ENCODE data around the gene TMEM184A.

TMEM184A gene

GRCh38 chr7:1567896-1568510 lies 12.0 kb upstream of the TMEM184A start:
- peak; percentile 94 for DNase-seq (ENCODE audit: low read depth, low spot score)

DNA sequence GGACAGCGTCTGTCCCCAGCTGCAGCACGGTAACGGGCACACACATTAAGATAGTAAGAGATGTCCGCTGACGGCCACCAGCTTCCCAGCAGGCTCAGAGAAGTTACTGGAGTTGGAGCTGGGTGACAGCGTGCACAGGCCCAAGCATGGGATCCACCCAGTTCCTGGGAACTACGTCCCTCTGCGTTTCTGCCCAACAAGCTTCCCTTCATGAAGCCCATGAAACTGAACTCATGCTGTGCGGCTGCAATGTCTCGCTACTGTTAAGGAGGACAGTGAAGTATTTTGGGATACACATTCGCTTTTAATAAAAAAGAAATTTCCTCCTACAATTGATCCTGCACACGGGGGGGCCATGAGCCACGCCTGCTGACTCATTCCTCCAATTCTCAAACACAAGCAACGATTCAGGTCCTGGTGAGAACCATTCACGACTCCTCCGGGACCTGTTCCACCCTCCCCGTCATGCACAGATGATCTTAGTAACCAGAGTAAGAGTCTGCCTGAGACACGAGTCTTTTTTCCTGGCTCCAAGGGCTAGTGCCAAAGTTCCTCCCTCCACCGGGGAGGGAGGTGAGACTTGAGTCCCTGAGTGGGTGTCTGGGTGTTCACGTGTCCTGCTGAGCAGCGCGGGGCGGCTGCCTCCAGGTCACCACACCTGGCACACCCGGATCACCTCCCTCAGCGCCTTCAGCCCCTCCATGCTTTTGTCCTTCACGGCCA lies 11.2 kb upstream of the TMEM184A start:
- peak; percentile 72 for DNase-seq (ENCODE audit: low read depth, low spot score)

DNA sequence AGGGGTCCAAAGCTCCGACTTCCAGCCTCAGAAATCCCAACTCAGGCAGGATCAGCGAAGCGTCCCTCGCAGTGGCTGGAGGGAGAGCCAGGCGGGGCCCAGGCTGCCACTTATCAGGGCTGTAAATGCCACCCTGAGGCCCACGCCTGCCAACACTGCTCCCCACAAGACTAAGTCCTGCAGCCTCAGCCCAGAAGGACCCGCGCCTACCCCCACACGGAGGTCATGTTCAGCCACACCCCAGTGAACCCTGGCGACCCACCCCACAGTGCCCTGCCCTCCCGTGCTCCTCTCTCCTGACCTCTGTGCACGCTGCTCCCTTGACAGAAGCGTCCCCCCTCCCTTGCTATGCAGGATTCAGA lies 10.7 kb upstream of the TMEM184A start:
- DNase-seq (ENCODE audit: low read depth, low spot score) = no peak

GRCh38 chr7:1564603-1565022 lies 8.6 kb upstream of the TMEM184A start:
- no peak for DNase-seq (ENCODE audit: low read depth, low spot score)

DNA sequence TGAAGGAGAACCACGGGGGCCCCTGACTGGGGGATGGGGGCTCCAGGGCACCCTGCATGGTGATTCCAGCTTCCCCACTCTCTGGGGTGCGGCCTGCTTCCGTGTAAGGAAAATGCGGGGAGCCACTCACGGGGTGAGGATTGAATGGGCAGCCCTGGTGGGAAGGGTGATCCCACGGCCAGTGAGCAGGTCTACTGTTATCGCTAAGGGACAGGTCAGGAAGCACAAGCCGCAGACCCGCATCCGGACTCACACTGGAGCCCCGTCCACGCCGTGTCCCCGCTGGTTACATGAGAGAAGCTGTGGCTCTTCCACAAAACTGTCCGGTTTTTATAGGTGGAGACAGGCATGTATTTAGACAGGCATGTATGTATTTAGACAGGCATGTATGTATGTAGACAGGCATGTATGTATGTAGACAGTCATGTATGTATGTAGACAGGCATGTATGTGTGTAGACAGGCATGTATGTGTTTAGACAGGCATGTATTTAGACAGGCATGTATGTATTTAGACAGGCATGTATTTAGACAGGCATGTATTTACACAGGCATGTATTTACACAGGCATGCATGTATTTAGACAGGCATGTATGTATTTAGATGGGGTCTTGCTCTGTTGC lies 8.1 kb upstream of the TMEM184A start:
- no peak for DNase-seq (ENCODE audit: low read depth, low spot score)

GRCh38 chr7:1562597-1563051 lies 6.6 kb upstream of the TMEM184A start:
- no peak for DNase-seq (ENCODE audit: low read depth, low spot score)

DNA sequence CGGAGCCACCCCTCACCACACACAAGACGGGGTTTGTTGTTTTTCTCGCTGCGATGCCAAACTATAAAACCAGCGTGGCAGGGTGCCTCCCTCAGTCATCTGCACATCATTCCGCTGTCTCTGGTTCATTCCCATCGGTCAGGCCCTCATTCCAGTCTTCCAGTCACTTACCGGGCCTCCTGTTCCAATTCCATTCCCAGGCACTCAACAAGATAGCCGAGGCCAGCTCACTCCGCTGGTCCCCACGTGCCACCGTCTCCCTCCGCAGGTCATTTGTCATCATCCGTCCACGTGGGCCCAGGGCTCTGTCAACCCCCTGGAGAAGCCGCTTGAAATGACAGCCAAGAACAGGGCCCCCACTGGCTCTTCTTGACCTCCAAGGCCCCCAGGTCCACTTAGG lies 6.1 kb upstream of the TMEM184A start:
- no peak for DNase-seq (ENCODE audit: low read depth, low spot score)

GRCh38 chr7:1561036-1561940 lies 5.3 kb upstream of the TMEM184A start:
- DNase-seq (ENCODE audit: low read depth, low spot score) = no peak

GRCh38 chr7:1560620-1561031 lies 4.6 kb upstream of the TMEM184A start:
- no peak for DNase-seq (ENCODE audit: low read depth, low spot score)

DNA sequence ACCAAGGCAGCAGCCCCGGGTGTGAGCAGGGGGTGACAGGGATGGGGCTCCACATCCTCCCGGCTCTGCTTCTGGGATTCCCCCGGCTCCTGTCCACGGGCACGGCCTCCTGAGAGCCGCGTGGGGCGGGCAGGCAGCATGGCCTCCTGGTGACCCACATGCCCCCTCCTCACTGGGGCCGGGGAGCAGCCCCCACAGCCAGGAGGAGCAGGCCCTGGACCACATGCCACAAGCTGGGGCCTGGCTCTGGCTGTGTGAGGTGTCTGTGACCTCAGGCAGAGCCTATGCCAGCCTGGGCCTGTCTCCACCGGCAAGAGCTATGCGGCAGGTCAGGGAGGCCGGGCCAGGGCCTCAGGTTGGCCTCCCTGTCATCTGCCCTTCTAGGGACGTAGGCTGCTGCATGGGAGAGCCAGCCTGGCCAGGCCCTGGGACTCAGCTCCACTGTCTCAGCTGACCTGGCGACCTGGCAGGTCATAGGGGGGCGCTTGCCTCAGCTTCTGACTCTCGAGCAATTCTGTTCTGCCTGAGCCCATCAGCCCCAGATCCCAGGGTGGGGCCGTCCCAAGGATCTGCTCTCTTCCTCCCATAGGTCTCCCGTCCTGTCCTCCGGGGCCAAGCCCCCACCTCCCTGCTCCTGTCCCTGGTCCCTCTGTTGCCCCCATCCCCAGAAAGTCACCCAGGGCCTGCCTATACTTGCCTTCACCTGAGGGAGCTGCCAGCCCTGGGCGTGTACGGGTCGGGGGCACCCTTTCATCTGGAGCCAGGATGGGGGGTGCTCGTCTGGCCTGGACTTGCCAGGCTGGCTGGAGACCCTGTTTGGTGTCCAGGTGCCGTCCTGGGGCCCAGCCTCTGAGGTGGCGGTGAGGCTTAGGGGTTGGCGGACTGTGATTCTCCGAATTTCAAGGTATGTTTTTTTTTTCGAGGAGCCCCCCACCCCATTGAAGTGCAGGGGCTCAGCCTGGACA lies 3.9 kb upstream of the TMEM184A start:
- no peak for DNase-seq (ENCODE audit: low read depth, low spot score)

DNA sequence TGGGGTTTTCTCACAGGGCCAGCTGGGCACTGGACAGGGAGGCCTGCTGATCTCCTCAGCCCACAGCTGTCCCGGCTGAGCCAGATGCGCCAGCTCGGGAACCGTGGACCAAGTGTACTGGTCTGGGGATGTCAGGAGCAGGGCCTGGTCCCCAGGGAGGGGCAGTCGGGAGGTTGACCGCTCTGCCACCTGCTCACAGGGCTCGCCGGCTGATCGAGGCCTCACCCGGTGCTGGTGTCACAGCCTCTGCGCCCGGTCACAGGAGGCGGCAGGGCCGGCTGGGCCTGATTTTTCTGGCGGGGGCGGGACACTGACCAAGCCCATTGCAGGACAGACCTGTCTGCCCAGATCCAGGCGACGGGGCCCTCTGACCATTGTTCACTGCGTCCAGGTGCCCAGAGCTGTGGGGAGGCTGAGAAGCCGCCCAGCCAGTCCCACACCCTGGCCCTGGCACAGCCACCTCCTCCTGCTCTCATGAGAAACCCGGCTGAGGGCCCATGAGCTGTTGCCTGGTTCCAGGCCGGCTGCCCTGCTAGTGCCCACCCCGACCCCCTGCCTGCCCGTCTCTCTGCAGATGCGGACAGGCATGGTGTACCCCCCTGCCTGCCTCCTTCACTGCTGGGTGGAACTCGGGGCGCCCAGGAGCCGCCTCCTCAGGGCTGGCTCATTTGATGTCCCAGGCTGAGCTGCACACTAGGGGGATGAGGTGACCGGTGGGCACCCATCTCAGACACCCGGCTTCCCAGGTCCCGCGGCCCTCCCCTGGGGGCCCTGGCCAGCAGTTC lies 3.0 kb upstream of the TMEM184A start:
- no peak for DNase-seq (ENCODE audit: low read depth, low spot score)

GRCh38 chr7:1558181-1558811 lies 2.3 kb upstream of the TMEM184A start:
- DNase-seq (ENCODE audit: low read depth, low spot score) = peak; percentile 44

- no peak for DNase-seq (ENCODE audit: low read depth, low spot score)
These were observed 1.8 kb upstream of the TMEM184A start for GRCh38 chr7:1557771-1558170.

DNA sequence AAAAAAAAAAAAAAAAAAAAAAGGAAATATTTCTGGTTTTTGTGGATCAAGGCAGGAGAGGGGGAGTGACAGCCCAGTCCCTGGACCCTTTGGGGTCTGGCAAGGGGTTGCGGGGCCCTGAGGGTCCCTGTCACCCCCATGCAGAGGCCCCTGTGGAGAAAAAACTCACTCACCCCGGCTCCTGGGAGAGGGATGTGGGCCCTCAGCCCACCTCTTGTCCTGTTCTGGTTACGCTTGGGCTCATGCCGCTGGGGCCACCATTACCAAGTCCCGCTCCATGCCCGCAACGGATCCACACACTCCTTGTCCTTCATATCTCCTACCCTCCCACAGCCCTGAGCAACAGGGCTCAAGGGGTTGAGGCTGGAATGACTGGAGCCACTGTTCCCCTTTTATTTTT lies 1.0 kb upstream of the TMEM184A start:
- DNase-seq (ENCODE audit: low read depth, low spot score) = no peak

DNA sequence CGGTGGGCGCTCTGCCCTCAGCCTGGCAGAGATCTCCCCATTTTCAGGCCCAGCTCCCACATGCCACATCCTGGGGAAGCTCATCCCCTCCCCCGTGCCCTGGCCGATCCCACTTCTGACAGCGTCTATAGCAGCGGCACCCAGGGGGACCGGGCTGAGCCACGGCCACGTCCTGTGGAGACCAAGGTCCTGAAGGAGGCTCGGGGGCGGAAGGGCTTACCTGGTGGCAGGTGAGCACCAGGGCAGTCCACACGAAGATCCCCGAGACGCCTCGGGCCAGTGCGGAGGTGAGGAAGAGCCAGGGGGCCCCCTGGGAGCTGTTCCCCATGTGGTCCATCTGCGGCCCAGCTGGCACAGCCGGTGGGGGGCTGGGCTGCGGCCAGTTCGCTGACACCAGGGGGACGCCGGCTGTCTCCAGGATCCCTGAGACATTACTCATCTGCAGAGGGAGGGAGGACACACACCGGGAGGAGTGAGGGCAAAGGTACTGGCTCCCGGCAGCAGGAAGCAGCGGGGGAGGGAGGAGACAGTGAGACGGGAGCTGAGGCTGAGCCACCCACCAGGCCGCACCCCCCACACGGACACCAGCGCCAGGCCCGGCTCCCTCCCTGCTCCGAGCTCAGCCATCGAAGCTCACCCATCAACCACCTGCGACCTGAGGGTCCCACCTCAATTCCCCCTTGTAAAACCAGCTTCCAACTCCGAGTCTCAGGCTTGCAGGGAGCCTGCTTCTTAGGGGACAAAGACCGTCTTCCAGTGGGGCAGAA lies 776 bp downstream of the TMEM184A start:
- peak; percentile 84 for DNase-seq (ENCODE audit: low read depth, low spot score)

DNA sequence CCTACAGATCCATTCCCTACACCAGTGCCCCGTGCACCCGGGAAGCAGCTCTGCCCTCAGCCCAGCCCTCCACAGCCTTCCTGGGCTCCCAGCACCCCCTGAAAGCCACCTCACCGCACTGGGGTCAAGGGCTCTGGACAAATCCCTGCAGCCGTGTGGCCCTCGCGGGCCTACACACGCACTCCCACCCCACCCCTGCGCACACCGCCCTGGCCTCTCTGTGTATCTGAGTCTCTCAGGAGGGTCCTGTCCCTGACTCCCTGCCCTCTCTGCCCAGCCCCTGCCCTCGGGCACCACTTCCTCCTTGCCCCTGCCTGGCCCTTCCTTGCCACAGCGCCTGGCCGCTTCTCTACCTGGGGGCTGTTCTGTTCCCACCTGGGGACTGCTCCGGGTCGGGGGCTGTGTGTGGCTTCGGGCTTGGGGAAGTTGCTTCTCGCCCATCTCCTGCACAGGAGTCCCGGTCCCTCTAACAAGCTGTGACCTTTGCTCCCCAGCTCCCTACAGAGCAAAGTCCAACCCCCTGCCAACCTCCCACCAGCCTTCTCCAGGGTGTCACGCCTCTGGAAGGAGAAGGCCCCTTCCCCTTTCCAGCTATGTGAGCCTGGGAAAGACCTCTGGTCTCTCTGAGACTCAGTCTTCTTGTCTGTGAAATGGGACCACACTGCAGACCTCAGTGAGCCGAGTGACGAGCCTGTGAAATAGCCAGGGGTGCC lies 1.5 kb downstream of the TMEM184A start:
- DNase-seq (ENCODE audit: low read depth, low spot score) = no peak

DNA sequence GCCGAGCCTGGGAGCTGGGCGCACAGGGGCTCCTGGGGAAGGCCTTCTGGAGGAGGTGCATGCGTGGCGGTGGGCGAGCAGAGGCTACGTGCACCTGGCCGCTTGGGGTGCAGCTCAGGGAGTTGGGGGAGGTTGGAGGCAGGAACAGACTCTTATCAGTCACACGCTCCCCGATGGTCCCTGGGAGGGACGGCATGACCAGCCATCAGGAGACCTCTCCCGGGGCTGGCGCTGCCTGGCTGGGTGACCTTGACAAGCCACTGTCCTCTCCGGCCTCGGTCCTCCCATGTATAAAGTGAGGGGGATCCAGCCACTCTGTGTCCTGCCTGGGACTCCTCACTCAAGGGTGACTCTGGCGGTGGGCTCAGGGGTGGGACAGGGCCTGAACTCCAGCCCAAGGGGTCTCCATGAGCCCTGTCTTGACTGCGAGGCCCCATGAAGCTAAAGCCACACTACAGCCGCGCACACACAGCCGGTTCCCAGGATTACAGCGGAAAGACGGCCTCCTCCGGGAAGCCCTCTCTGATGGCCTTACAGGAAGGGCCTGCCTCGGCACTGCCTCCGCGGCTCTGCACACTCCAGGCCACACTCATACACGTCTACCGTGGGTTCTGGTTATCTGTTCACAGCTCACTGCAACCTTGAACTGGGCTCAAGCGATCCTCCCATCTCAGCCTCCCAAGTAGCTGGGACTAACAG lies 2.3 kb downstream of the TMEM184A start:
- no peak for DNase-seq (ENCODE audit: low read depth, low spot score)
